ENCODE measurements around the gene PRKCB. TPM values are rescaled to one million over a fixed set of nuclear protein-coding genes. Genes with fewer than 3 reads are reported as not detected.

Gene PRKCB
- polyA plus RNA-seq, 2 of the 4 experiments (the other 2 are of a cell fraction): 0.09 to 0.22 TPM

GRCh38 chr16:23952971-23953300 lies 117.2 kb downstream of the PRKCB start:
- ATAC-seq (no peak), DNase-seq (ENCODE audit: low read depth in 1 of 2, low spot score in 1 of 2) (no peak), FAIRE-seq (no peak)
- no peak overlapping the region for H3K4me3 ChIP-seq
- H3K4me2 ChIP-seq: no peak overlapping the region; the same call in 2 of the 3 replicates
- 26% methylated on average over 5 of the region's 5 CpGs for WGBS (ENCODE audit: missing lambda C conversion rate)
- TF ChIP-seq ZFP36 (IDR thresholded peaks at IDR 0.05; ENCODE audit: borderline replicate concordance, partially characterized antibody) (no peak), EHF (CRISPR knock-in tag; IDR thresholded peaks at IDR 0.05) (no peak), CTCF (IDR thresholded peaks at IDR 0.05) (no peak), ZNF302 (CRISPR knock-in tag; IDR thresholded peaks at IDR 0.05) (no peak), SREBF2 (IDR thresholded peaks at IDR 0.05) (no peak), MYC (IDR thresholded peaks at IDR 0.05; ENCODE audit: borderline replicate concordance, low read length) (no peak)
- CTCF ChIA-PET: interaction anchor here (1.0 kb wide), 1 partner anchor 25 kb away, joined by 3 read pairs; no protein-coding TSS in a partner anchor
- no peaks in the 10 kb centered on the region for H3K4me1 ChIP-seq
- no peak overlapping the region for H3K27ac ChIP-seq
- H3K9me3 ChIP-seq: no peaks in the 10 kb centered on the region
- POLR2A ChIA-PET: no interaction called here

- 16% methylated on average over 2 of the region's 2 CpGs for WGBS (ENCODE audit: missing lambda C conversion rate)
- H3K9me3 ChIP-seq: no peaks in the 10 kb centered on the region
- CTCF ChIA-PET: no interaction called here
Observed at GRCh38 chr16:23953476-23953875, 117.7 kb downstream of the PRKCB start.

GRCh38 chr16:23955088-23955487 lies 119.3 kb downstream of the PRKCB start:
- no peaks in the 10 kb centered on the region for H3K9me3 ChIP-seq
- DNase-seq (ENCODE audit: low read depth in 1 of 2, low spot score in 1 of 2): no peak
- WGBS (ENCODE audit: missing lambda C conversion rate): 7% methylated on average over 7 of the region's 7 CpGs
- H3K27ac ChIP-seq: no peak overlapping the region
- no peak for FAIRE-seq
- no peak for ATAC-seq
- POLR2A ChIA-PET: no interaction called here
- TF ChIP-seq POLR2AphosphoS2 (conservative IDR thresholded peaks at IDR 0.05; ENCODE audit: low read length) (no peak), SMC3 (IDR thresholded peaks at IDR 0.05) (no peak), USF2 (IDR thresholded peaks at IDR 0.05) (0 out of 2 replicates have a peak, but pooled peaks have one; percentile 10), RAD21 (conservative IDR thresholded peaks at IDR 0.05 in 1 of 2, IDR thresholded peaks at IDR 0.05 in 1 of 2) (no peak), NFE2L2 (conservative IDR thresholded peaks at IDR 0.05; ENCODE audit: low read length) (no peak), ESRRA (IDR thresholded peaks at IDR 0.05; ENCODE audit: borderline replicate concordance, low read length) (no peak), CBX2 (IDR thresholded peaks at IDR 0.05; ENCODE audit: borderline replicate concordance, low read depth) (no peak)
- no peak overlapping the region for H3K4me2 ChIP-seq
- H3K4me3 ChIP-seq: no peak overlapping the region
- CTCF ChIA-PET: no interaction called here
- no peaks in the 10 kb centered on the region for H3K4me1 ChIP-seq

More at GRCh38 chr16:23953476-23953875, 117.7 kb downstream of the PRKCB start:
- H3K27ac ChIP-seq: no peak overlapping the region
- no peak overlapping the region for H3K4me3 ChIP-seq
- POLR2A ChIA-PET: no interaction called here
- H3K4me1 ChIP-seq: no peaks in the 10 kb centered on the region
- no peak for ATAC-seq
- TF ChIP-seq RFX5 (IDR thresholded peaks at IDR 0.05) (no peak), GATA3 (IDR thresholded peaks at IDR 0.05; ENCODE audit: borderline replicate concordance) (no peak), CHD4 (IDR thresholded peaks at IDR 0.05; ENCODE audit: borderline replicate concordance) (no peak), CEBPB (IDR thresholded peaks at IDR 0.05) (no peak), ZNF302 (CRISPR knock-in tag; IDR thresholded peaks at IDR 0.05) (no peak)
- FAIRE-seq: no peak
- H3K4me2 ChIP-seq: no peak overlapping the region
- no peak for DNase-seq (ENCODE audit: low read depth in 1 of 2, low spot score in 1 of 2)

- CTCF ChIA-PET: no interaction called here
- POLR2A ChIA-PET: no interaction called here
Observed at GRCh38 chr16:23957287-23957686, 121.5 kb downstream of the PRKCB start.

More at GRCh38 chr16:23957287-23957686, 121.5 kb downstream of the PRKCB start:
- FAIRE-seq (no peak), DNase-seq (ENCODE audit: low read depth in 1 of 2, low spot score in 1 of 2) (no peak), ATAC-seq (no peak)
- Histone ChIP-seq H3K4me3 (no peak overlapping the region), H3K4me2 (no peak overlapping the region), H3K4me1 (no peaks in the 10 kb centered on the region), H3K27ac (no peak overlapping the region), H3K9me3 (no peaks in the 10 kb centered on the region)
- WGBS (ENCODE audit: missing lambda C conversion rate): 2% methylated on average over 2 of the region's 2 CpGs
- TF ChIP-seq EHF (CRISPR knock-in tag; IDR thresholded peaks at IDR 0.05) (no peak), CHD2 (IDR thresholded peaks at IDR 0.05; ENCODE audit: low read length, partially characterized antibody) (no peak), FOSB (CRISPR knock-in tag; IDR thresholded peaks at IDR 0.05) (no peak), E2F6 (IDR thresholded peaks at IDR 0.05; ENCODE audit: borderline replicate concordance, low read depth) (no peak), HES2 (IDR thresholded peaks at IDR 0.05) (no peak), ZC3H11A (IDR thresholded peaks at IDR 0.05) (no peak), TFCP2L1 (CRISPR knock-in tag; IDR thresholded peaks at IDR 0.05) (no peak), EHMT2 (IDR thresholded peaks at IDR 0.05; ENCODE audit: low read depth) (no peak), PBX3 (IDR thresholded peaks at IDR 0.05) (no peak), ZFP36 (IDR thresholded peaks at IDR 0.05; ENCODE audit: borderline replicate concordance, partially characterized antibody) (no peak), RFX5 (IDR thresholded peaks at IDR 0.05) (no peak)

Data from A549 (cell line).